ENCODE data around the gene ADGRL2. TPM values are rescaled to one million over a fixed set of nuclear protein-coding genes. Genes with fewer than 3 reads are reported as not detected.

Gene ADGRL2
- total and polyA plus RNA-seq, 2 donors (not counting 3 experiments of a cell fraction or from before 2014, with no cell fraction given) = 32.7 to 46.1 TPM

- H3K9me1 ChIP-seq (replicated peaks; ENCODE audit: control insufficient read depth, extremely low read depth, insufficient read depth, low read length) = no peaks in the 10 kb centered on the region
- H3K36me3 ChIP-seq (ENCODE audit: control insufficient read depth in 2 of 2, extremely low read depth in 1 of 2, insufficient read depth in 2 of 2, low read length in 2 of 2) = no peaks in the 10 kb centered on the region
- dilution Hi-C loops (cut with MboI; ENCODE audit: extremely low pct_ligation_motif_present, low sequenced_read_pairs) (no loop called here), intact Hi-C loops (cut with micrococcal nuclease) (no loop called here)
- no peak overlapping the region for H3K4me3 ChIP-seq (replicated peaks in 1 of 3; ENCODE audit: insufficient read depth in 1 of 3, low read depth in 1 of 3, low read length in 3 of 3)
- H4K20me1 ChIP-seq (replicated peaks; ENCODE audit: control insufficient read depth, extremely low read depth, insufficient read depth, low read length) = no peaks in the 10 kb centered on the region
- no peaks in the 10 kb centered on the region for H3K27me3 ChIP-seq (ENCODE audit: control insufficient read depth in 2 of 2, insufficient read depth in 2 of 2, low read length in 2 of 2)
- TF ChIP-seq JUN (IDR thresholded peaks at IDR 0.05; ENCODE audit: borderline replicate concordance, insufficient read depth, insufficient read length, low read depth) (no peak), MAX (IDR thresholded peaks at IDR 0.05; ENCODE audit: insufficient read depth, insufficient read length) (no peak), MYC (IDR thresholded peaks at IDR 0.05; ENCODE audit: low read depth, low read length) (no peak), CTCF (IDR thresholded peaks at IDR 0.05; ENCODE audit: extremely low read depth in 1 of 2, insufficient read depth in 1 of 2, low read depth in 1 of 2, low read length in 2 of 2) (no peak), GATA2 (IDR thresholded peaks at IDR 0.05; ENCODE audit: insufficient read depth, insufficient read length, low read depth, low read length) (no peak), EZH2 (IDR thresholded peaks at IDR 0.05; ENCODE audit: borderline replicate concordance, low read depth, low read length, severe bottlenecking) (no peak), FOS (IDR thresholded peaks at IDR 0.05; ENCODE audit: borderline replicate concordance, insufficient read depth, low read length) (no peak), POLR2A (IDR thresholded peaks at IDR 0.05; ENCODE audit: low read depth, low read length) (no peak), POLR2AphosphoS5 (IDR thresholded peaks at IDR 0.05; ENCODE audit: insufficient read depth, low read depth, low read length) (no peak)
- no TSS peak for BruUV-seq (replicated peaks)
- DNase-seq (ENCODE audit: low read depth, low spot score) (no peak), FAIRE-seq (no peak)
- H3K27ac ChIP-seq (ENCODE audit: insufficient read depth, low read depth, low read length) = no peak overlapping the region
- POLR2A ChIA-PET = no interaction called here
- no peak overlapping the region for H3K4me2 ChIP-seq (ENCODE audit: insufficient read depth, low read length)
- H2AFZ ChIP-seq (ENCODE audit: low read depth, low read length) = no peak overlapping the region
- H3K9me3 ChIP-seq (replicated peaks; ENCODE audit: control insufficient read depth, insufficient read depth, low read length) = no peaks in the 10 kb centered on the region
- CTCF ChIA-PET = interaction anchor here (5.4 to 8.9 kb wide), 2 partner anchors 45 to 206 kb away, joined by 26 to 201 read pairs; partner anchors contain the start of gene ADGRL2
- H3K4me1 ChIP-seq (ENCODE audit: control insufficient read depth, extremely low read depth, insufficient read depth, low read length) = peaks cover 3% of the 10 kb centered on the region
- no peak overlapping the region for H3K9ac ChIP-seq (replicated peaks; ENCODE audit: extremely low read depth, insufficient read depth, low read length)
- no peaks in the 10 kb centered on the region for H3K79me2 ChIP-seq (ENCODE audit: control insufficient read depth, insufficient read depth, low read length)
Measured at GRCh38 chr1:81756872-81757271, 43.9 kb upstream of the ADGRL2 start.
